HG03095 (cell line): Measurements from ENCODE around the gene CCDC17.

Source experiments
- ATAC-seq: cut with Tn5 transposase; IDR thresholded peaks from one replicate; pipeline ENCODE4 v1.9.1; 2021; ENCODE audit warnings: moderate library complexity; ENCODE audit not compliant: unreplicated experiment

Gene CCDC17

GRCh38 chr1:45623972-45624371 lies at the start of gene CCDC17:
TSS of gene CCDC17 (minus strand) at chr1:45624054. CDS start at chr1:45623909, 145 bp downstream.
- no peak for ATAC-seq

DNA sequence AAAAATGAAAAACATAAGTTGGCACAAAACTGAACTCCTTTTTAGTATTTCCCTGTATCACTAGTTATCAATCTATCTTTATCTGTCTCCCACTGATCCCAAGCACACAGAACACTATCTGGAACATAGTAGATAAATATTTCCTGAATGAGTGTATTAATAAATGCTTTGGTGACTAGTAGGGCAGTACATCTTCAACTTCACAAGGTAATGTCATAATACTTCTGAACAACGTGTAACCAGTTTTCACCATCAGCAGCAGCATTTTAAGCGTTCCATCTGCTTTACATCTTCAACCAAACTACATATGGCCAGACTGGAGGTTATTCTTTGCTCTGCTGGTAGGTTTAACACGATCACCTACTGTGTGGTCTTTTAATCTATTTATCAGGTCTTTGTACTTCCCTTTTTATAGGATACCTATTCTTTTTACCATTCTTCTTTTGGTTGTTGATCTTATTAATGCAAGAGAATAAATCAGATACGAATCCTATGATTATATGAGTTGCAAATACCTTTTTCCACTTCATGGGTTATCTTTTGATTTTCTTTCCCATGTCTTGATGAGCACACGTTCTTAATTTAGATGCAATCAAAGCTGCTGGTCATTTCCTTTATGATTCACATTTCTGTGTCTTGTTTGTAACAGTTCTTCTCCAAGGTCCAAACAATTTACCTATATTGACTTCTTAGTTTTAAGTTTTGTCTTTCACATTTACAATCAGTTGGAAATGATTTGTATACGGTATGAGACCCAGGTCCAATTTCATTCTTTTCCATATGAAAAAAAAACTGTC lies 46.2 kb upstream of the CCDC17 start:
- no peak for ATAC-seq

DNA sequence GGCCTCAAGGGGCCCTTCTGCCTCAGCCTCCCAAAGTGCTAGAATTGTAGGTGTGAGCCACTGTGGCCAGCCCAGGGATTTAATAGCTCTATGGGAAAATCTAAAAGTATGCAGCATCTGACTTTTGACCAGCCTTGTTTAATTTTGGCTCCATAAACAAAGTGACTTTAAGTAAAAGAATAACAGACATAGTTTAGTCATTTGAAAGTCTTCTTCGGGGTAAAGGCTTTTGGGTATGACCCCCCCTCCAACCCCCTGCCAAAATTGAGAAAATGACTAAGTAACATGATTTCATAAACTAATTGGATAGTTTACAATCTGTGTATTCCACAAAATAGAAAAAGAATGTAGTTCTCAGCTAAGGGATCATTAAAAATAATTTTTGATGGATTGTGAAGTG lies 45.5 kb upstream of the CCDC17 start:
- no peak for ATAC-seq

- ATAC-seq: no peak
These were observed 44.7 kb upstream of the CCDC17 start for GRCh38 chr1:45668526-45668925.

DNA sequence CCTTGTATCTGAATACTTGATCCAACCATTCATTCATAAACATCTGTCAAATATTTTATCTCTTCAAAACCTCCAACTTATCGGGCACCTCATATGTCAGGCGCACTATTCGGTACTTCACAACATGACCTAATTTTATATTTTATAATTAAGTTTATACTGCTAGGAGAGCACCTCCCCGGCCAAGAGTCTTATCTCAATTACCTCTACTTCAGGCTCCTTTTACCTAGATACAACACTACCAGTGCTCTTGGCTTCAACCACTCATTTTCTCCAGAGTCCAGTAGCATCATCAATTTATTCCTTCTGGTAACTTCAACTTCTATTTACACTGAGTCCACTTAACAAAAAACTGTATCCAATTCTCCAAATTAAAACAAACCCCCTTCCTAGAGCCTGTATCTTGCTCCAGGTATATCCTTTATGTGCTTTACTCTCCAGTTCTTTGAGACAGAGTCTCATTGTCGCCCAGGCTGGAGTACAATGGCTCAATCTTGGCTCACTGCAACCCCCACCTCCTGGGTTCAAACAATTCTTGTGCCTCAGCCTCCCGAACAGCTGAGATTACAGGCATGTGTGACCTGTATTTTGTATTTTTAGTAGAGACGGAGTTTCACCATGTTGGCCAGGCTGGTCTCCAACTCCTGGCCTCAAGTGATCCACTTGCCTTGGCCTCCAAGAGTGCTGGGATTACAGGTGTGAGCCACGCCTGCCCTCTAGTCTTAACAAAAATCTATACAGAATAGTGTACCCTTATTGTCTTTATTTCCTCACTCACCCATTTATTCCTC lies 43.7 kb upstream of the CCDC17 start:
- ATAC-seq: no peak

DNA sequence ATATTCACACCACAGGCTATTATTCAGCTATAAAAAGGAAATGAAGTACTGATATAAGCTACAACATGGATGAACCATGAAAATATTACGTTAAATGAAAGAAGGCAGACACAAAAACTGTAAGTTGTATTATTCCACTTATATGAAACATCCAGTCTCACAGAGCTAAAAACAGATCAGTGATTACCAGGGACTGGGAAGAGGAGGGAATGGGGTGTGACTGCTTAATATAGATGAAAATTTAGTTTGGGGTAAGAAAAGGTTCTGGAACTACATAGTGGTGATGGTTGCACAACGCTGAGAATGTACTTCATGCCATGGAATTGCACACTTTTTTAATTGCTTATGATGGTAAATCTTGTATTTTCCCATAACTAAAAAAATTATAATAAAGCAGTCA lies 43.0 kb upstream of the CCDC17 start:
- no peak for ATAC-seq

- no peak for ATAC-seq
These were observed 36.5 kb upstream of the CCDC17 start for GRCh38 chr1:45660336-45660735.

DNA sequence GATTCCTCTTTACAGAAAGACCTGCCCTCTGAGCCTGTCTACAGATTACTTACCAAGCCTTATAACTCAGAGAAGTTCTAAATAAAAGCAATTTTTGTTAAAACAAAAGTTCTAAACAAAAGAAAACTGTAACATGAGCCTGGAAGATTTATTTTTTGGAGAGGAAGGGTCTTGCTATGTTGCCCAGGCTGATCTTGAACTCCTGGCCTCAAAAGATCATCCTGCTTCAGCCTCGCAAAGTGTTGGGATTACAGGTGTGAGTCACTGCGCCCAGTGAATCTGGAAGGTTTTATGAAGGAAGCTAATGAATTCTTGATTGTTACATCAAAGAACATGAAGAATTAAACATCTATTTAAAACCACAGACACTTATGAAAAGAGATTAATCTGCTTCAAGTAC lies 35.4 kb upstream of the CCDC17 start:
- no peak for ATAC-seq

GRCh38 chr1:45658171-45658570 lies 34.3 kb upstream of the CCDC17 start:
- ATAC-seq: no peak

DNA sequence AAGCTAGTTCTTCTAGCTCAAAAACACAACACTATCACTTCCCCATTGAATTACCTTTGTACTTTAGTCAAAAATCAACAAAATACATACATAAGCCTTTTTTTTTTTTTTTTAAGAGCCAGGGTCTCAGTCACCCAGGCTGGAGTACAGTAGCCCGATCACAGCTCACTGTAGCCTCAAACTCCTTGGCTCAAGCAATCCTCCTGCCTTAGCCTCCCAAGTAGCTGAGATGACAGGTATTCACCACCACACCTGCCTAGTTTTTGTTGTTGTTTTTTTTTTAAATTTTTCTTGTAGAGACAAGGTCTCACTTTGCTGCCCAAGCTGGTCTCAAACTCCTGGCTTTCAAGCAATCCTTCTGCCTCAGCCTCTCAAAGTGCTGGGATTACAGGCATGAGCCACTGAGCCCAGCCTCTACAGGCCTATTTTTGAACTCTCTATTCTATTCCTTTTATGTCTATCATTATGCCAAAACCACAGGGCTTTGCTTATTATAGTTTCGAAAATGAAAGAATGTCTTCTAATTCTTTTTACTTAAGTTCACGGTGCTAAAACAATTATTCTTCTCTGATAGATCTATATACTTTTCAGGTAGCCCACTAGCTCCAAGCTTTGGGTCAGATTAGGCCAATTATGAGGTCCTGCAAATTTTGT lies 32.8 kb upstream of the CCDC17 start:
- ATAC-seq: no peak

DNA sequence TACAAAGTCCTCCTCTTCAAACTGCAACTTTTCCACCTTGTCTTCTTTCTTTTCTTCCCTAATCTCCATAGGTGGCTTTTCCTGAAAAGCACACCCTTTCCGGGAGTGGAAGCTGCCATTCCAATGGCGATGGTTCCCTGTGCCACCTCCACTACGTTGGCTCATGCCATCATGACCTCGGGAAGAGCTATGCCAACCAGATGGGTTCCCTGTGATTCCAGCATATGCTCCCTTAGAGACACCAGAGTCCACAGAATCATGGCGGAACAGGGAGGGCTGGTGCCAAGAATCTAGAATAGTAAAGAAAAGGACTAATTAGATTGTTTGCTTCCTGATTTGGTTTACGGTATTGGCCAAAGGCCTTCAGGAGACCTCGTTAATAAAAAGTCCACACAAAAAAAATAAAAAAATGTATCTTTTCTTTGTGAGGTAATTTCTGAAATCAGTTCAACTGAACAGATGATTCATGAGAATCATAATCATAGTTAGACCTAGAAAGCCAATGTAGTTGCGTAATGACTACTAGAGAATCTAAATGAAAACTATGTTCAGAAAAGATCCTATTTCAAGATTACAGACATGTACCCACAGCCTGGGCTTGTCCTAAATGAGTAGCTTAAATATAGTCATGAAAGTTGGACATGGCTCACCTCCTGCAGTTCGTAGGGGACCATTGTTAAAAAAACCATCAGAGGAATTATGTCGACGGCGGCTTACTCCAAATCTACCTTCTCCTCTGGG lies 30.9 kb upstream of the CCDC17 start:
- no peak for ATAC-seq

DNA sequence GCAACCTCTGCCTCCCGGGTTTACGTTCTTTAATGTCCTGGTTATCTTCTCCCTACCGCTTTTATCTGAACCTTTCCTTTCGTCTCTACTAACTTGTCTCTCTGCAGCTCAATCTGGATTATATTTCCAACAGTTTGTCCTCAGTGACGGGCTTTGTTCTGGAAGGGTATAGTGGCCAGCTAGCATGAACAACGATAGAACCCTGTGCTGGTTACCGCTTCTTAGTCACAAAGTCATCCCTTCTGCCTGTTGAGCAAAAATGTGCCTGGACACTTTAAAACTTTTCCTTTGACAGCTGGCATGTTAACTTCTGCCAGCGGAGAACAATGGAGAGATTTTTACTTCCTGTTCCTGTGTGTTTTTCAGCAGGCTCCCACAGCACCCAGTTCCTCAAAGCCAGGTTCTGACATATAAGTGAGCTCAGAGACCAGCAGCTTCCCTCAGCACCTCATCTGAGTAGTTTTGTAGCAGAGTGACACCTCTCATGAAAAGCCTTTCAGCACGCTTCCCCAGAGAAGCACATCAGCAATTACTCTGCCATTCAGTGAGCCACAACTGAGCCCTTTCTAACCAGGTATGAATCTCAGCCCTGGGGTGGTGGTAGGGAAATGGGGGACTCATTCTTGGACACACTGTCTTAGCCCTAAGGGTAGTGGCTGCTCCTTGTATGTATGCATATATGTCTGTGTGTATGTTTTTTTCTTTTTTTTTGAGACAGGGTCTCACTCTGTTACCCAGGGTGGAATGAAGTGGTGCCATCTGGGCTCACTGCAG lies 23.6 kb upstream of the CCDC17 start:
- ATAC-seq: no peak

DNA sequence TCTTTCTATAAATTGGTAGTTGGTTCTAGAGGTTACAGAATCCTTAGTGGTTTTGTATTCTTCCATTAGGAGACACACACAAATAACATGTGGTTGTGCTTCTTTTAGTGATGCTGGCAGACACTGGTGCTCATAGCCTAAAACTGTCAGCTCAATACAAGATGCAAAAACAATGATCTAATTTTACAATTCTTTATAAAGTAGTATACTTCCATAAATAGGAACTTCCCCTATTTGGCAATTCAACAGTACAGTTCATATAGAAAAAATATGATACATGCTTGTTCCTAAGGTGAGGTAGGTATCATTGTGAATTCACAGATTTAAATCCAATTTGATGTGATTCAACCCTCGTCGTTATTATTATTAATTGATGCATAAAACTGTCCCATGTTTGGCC lies 20.8 kb upstream of the CCDC17 start:
- ATAC-seq: no peak

GRCh38 chr1:45643978-45644377 lies 20.1 kb upstream of the CCDC17 start:
- no peak for ATAC-seq

- ATAC-seq: no peak
These were observed 19.5 kb upstream of the CCDC17 start for GRCh38 chr1:45643321-45643720.

DNA sequence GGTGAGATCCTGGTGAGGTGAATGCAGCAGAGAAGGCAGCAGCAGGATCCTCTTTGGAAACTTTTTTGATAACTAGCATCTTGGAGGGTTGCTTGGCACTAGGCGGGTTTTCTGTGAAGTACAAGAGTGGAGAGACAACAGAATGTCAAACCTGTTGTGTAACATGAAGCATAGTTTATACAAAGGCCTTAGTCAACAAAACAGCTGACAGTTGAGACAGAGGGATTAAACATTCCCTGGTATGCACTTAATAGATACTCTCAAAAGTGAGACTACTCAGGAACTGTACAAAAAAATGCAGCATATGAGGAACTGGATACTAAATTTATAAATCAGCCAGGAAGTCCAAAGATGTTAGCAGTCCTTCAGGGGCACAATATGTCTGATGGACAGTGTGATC lies 16.4 kb upstream of the CCDC17 start:
- ATAC-seq: no peak

- no peak for ATAC-seq
These were observed 11.4 kb upstream of the CCDC17 start for GRCh38 chr1:45635211-45635610.

DNA sequence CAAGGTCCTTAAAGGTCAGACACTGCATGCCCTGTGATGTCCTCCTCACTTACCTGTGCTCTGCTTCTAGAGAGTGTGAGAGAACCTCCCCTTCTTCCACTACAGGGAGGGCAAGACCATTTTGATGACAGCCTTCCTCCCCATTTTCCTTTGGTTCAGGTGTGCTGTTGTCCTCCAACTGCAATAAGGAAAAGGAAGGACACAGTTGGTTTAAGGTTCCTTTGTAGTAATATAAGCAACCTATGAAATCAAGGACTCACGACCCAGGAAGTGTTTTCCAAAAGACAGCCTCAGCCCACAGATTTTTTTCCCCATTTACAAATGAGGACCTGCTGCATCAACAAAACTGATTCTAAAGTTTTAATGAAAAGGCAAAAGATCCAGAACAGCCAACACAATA lies 6.6 kb upstream of the CCDC17 start:
- ATAC-seq: no peak

DNA sequence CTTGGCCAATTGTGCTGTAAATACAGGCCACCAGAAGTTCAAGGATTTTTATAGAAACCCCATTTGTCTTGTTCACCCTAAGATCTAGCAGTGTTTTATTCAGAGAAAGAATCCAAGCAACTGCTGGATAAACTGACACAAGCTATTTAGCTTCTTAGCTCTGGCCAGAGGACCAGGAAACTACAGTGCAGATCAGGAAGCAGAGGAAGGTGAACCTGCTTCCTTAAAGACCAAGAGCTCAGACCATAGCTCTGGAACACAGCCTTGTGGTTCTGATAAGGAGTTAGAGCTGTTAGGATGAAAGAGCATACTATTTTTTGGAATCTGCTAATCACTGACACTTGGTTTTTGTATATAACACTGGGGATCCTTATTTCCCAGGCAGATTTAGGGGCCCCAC lies 5.2 kb upstream of the CCDC17 start:
- no peak for ATAC-seq
